ENCODE results near the gene SSBP2. TPM values are rescaled to one million over a fixed set of nuclear protein-coding genes. Genes with fewer than 3 reads are reported as not detected.

SSBP2 gene
- total RNA-seq, 2 donors from 2014 or later = 18.1 to 31.4 TPM

GRCh38 chr5:81363093-81363871 is 387.6 kb downstream of the SSBP2 start:
- H3K36me3 ChIP-seq (replicated peaks in 1 of 2; ENCODE audit: insufficient read depth in 1 of 2, low read depth in 2 of 2) = no peaks in the 10 kb centered on the region
- no peak overlapping the region for H3K27ac ChIP-seq
- 33 to 40% methylated on average over 4 of the region's 4 CpGs for WGBS, 2 donors
- ATAC-seq = no peak
- no peak overlapping the region for H3K4me3 ChIP-seq
- no peak for TF ChIP-seq CTCF (IDR thresholded peaks at IDR 0.05)
- TF ChIP-seq POLR2A (IDR thresholded peaks at IDR 0.05) = no peak
- no peaks in the 10 kb centered on the region for H3K9me3 ChIP-seq
- no peaks in the 10 kb centered on the region for H3K27me3 ChIP-seq
- peaks cover 9% of the 10 kb centered on the region for H3K4me1 ChIP-seq
- intact Hi-C loops (cut with DNase I) = no loop called here
- DNase-seq = no peak

Other genes starting within 250 kb of the SSBP2 start
- 1 to 10 TPM; 2.9 to 4.6 TPM for gene ATG10, start 220.9 kb upstream of the SSBP2 start, total RNA-seq